Stomach (tissue), 4 donors: Measurements from ENCODE around the gene VIT.
"Not testable (repeated sequence)": the region's sequence is repeated elsewhere in the genome, so short reads cannot be mapped to it uniquely, and the experiment has no call there.

Experiments used
- EP300 ChIP-seq: sonication (generic); formaldehyde crosslinking; IDR thresholded peaks from one replicate; pipeline ENCODE4 v1.6.1; 2017; ENCODE audit warnings: antibody characterized with exemption
- POLR2A ChIP-seq, 4 donors: fragments of 450-650 bp; IDR thresholded peaks; one replicate each; pipeline ENCODE4 v1.6.1; 2016; ENCODE audit warnings: antibody characterized with exemption in 4 of 4, control low read depth in 2 of 4, mild to moderate bottlenecking in 1 of 4, moderate library complexity in 1 of 4
- POLR2AphosphoS5 ChIP-seq, 3 donors: sonication (generic); formaldehyde crosslinking; IDR thresholded peaks; one replicate each; pipeline ENCODE4 v1.6.1; 2016; ENCODE audit warnings: antibody characterized with exemption in 3 of 3
- TF ChIP-seq, protein P1 (sequence below), 7 experiments: fragments of 450-650 bp in 4 of 7; fragments of 200-600 bp in 3 of 7; sonication (generic) in 3 of 7; IDR thresholded peaks; one replicate each; pipeline ENCODE4 v1.5.1; 2016 to 2019; ENCODE audit warnings: antibody characterized with exemption in 7 of 7, control low read depth in 2 of 7, mild to moderate bottlenecking in 1 of 7

DNA sequence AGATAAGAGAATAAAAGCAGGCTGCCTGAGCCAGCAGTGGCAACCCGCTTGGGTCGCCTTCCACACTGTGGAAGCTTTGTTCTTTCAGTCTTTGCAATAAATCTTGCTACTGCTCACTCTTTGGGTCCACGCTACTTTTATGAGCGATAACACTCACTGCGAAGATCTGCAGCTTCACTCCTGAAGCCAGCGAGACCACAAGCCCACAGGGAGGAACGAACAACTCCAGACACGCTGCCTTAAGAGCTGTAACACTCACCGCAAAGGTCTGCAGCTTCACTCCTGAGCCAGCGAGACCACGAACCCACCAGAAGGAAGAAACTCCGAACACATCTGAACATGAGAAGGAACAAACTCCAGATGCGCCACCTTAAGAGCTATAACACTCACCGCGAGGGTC, 7.5 kb upstream of the VIT start:
- TF ChIP-seq, protein P1, sequence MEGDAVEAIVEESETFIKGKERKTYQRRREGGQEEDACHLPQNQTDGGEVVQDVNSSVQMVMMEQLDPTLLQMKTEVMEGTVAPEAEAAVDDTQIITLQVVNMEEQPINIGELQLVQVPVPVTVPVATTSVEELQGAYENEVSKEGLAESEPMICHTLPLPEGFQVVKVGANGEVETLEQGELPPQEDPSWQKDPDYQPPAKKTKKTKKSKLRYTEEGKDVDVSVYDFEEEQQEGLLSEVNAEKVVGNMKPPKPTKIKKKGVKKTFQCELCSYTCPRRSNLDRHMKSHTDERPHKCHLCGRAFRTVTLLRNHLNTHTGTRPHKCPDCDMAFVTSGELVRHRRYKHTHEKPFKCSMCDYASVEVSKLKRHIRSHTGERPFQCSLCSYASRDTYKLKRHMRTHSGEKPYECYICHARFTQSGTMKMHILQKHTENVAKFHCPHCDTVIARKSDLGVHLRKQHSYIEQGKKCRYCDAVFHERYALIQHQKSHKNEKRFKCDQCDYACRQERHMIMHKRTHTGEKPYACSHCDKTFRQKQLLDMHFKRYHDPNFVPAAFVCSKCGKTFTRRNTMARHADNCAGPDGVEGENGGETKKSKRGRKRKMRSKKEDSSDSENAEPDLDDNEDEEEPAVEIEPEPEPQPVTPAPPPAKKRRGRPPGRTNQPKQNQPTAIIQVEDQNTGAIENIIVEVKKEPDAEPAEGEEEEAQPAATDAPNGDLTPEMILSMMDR (IDR thresholded peaks at IDR 0.05): not testable (repeated sequence)
- TF ChIP-seq POLR2A (IDR thresholded peaks at IDR 0.05); POLR2AphosphoS5 (IDR thresholded peaks at IDR 0.05); EP300: not testable (repeated sequence)
